Stomach (tissue), 4 donors: ENCODE data around the gene IFI6.

Experiments used
- EP300 ChIP-seq: sonication (generic); formaldehyde crosslinking; IDR thresholded peaks from one replicate; pipeline ENCODE4 v1.6.1; 2017; ENCODE audit warnings: antibody characterized with exemption
- POLR2A ChIP-seq, 4 donors: fragments of 450-650 bp; IDR thresholded peaks; one replicate each; pipeline ENCODE4 v1.6.1; 2016; ENCODE audit warnings: antibody characterized with exemption in 4 of 4, control low read depth in 2 of 4, mild to moderate bottlenecking in 1 of 4, moderate library complexity in 1 of 4
- TF ChIP-seq, protein P1 (sequence below), 7 experiments: fragments of 450-650 bp in 4 of 7; fragments of 200-600 bp in 3 of 7; sonication (generic) in 3 of 7; IDR thresholded peaks; one replicate each; pipeline ENCODE4 v1.5.1; 2016 to 2019; ENCODE audit warnings: antibody characterized with exemption in 7 of 7, control low read depth in 2 of 7, mild to moderate bottlenecking in 1 of 7

DNA sequence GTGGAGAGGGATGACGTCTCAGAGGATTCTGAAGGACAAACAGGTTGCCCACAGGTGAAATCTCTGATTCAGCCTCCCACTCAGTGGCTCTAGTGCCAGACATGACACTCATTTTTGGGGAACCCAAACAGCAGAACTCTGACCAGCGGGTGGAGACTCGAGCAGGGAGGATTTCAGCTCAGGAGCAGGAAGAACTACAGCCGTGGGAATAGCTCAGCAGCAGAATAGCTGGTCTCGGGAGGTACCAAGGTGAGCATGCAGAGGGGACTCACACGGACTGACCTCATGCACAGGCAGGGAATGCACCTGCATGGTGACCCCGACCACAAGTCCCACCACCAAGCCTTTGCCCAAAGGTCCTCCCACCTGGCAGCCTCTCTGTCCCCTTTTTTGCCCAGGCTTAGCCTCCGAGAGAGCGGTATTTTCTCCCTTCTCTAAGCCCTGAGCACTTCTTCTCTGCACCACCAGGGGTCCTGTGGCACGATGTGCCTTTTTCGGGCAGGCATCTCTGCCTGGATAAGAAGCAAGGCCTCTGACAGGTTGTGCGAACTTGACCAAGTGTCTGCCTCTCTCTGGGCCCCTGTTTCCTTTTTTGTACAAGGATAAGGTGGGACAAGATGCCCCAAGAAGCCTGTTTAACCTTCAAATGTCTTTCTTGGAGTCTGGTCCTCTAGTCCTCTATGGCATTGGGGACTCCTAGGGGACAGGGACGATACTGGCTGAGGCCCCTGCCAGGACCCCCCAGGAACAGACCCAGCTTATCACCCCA is 28.2 kb downstream of the IFI6 start:
- TF ChIP-seq POLR2A (IDR thresholded peaks at IDR 0.05) (no peak), EP300 (no peak)
- TF ChIP-seq, protein P1, sequence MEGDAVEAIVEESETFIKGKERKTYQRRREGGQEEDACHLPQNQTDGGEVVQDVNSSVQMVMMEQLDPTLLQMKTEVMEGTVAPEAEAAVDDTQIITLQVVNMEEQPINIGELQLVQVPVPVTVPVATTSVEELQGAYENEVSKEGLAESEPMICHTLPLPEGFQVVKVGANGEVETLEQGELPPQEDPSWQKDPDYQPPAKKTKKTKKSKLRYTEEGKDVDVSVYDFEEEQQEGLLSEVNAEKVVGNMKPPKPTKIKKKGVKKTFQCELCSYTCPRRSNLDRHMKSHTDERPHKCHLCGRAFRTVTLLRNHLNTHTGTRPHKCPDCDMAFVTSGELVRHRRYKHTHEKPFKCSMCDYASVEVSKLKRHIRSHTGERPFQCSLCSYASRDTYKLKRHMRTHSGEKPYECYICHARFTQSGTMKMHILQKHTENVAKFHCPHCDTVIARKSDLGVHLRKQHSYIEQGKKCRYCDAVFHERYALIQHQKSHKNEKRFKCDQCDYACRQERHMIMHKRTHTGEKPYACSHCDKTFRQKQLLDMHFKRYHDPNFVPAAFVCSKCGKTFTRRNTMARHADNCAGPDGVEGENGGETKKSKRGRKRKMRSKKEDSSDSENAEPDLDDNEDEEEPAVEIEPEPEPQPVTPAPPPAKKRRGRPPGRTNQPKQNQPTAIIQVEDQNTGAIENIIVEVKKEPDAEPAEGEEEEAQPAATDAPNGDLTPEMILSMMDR (IDR thresholded peaks at IDR 0.05) = peak in 5 of 7 experiments; percentile 76 to 89 (median 81)
